Dendritic cell treated with granulocyte-macrophage colony-stimulating factor and Interleukin-4, amounts not matched to agents 40 ng/mL and 50 ng/mL, for 4 days (primary cell): Measurements from ENCODE around the gene LGI4.

Experiments
- H3K27ac Mint-ChIP-seq: one replicate; pipeline ENCODE4 v1.8.0; 2022; ENCODE audit warnings: mild to moderate bottlenecking, mixed read lengths
- H3K27me3 Mint-ChIP-seq: one replicate; pipeline ENCODE4 v1.8.0; 2022; ENCODE audit warnings: mild to moderate bottlenecking, mixed read lengths
- H3K36me3 Mint-ChIP-seq: one replicate; pipeline ENCODE4 v1.8.0; 2022; ENCODE audit warnings: low read depth, mixed read lengths
- H3K4me1 Mint-ChIP-seq: one replicate; pipeline ENCODE4 v1.8.0; 2022; ENCODE audit warnings: low read depth, mixed read lengths
- H3K4me3 Mint-ChIP-seq: one replicate; pipeline ENCODE4 v1.8.0; 2022; ENCODE audit warnings: mild to moderate bottlenecking, moderate library complexity, mixed read lengths
- H3K9me3 Mint-ChIP-seq: one replicate; pipeline ENCODE4 v1.8.0; 2022; ENCODE audit warnings: mixed read lengths
- intact Hi-C: fragments of 100-400 bp; cut with micrococcal nuclease; formaldehyde crosslinking; loops from one replicate; pipeline ENCODE4 v1.15.0; 2022

LGI4 gene

DNA sequence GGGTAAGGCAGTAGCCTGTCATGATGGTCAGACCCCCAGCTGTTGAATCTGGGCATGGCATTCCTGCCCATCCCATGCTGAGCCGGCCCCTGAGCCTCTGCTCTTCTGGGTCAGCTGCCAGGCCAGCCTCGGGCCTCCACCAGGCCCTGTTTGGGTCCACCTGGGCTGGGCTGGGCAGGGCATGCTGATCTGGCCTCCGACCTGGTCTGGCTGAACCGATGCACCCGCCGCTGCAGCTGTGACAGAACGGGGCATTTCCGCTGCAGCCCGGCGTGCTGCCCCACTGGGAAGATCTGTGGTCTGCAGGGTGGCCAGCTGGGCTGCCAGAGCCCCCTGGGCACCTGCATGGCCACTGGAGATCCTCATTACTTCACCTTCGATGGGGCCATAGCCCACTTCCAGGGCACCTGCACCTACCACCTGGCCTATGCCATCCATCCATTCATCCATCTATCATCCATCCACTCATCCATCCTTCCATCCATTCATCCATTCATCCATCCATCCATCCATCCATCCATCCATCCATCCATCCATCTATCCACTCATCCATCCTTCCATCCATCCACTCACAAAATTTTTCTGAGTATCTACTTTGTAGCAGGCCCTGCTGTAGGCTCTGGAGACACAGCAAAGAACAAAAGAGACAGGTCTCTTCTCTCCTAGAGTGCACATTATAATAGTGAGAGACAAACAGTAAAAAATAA lies 40.8 kb downstream of the LGI4 start:
- intact Hi-C loops: loop anchor here (10.0 kb wide), 1 partner anchor 49 kb away; the partner anchor contains the start of gene HPN
- Mint-ChIP-seq H3K36me3 (no peaks in the 10 kb centered on the region), H3K4me1 (no peaks in the 10 kb centered on the region), H3K9me3 (no peaks in the 10 kb centered on the region), H3K4me3 (no peak overlapping the region), H3K27ac (no peak overlapping the region), H3K27me3 (peaks cover 26% of the 10 kb centered on the region)

DNA sequence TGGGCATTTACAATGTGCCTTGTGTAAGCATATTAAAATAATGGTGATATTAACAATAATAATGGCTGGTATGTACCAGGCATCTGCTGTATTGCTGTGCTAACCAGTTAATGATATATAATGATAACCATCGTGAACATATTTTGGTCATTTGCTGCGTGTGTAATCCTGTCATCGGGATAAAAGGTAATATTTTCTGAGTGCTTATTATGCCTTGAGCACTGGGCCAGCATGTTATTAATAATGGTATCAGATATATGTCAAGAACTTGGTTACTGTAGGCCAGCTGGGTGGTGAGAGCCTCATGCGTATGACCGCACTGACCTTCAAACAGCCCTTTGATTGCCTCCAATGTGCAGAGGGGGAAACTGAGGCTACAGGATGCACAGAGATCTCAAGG lies 41.4 kb downstream of the LGI4 start:
- no peaks in the 10 kb centered on the region for H3K9me3 Mint-ChIP-seq
- intact Hi-C loops: loop anchor here (10.0 kb wide), 1 partner anchor 49 kb away; the partner anchor contains the start of gene HPN
- H3K36me3 Mint-ChIP-seq: no peaks in the 10 kb centered on the region
- H3K27ac Mint-ChIP-seq: no peak overlapping the region
- no peaks in the 10 kb centered on the region for H3K4me1 Mint-ChIP-seq
- no peak overlapping the region for H3K4me3 Mint-ChIP-seq
- H3K27me3 Mint-ChIP-seq: peaks cover 30% of the 10 kb centered on the region

DNA sequence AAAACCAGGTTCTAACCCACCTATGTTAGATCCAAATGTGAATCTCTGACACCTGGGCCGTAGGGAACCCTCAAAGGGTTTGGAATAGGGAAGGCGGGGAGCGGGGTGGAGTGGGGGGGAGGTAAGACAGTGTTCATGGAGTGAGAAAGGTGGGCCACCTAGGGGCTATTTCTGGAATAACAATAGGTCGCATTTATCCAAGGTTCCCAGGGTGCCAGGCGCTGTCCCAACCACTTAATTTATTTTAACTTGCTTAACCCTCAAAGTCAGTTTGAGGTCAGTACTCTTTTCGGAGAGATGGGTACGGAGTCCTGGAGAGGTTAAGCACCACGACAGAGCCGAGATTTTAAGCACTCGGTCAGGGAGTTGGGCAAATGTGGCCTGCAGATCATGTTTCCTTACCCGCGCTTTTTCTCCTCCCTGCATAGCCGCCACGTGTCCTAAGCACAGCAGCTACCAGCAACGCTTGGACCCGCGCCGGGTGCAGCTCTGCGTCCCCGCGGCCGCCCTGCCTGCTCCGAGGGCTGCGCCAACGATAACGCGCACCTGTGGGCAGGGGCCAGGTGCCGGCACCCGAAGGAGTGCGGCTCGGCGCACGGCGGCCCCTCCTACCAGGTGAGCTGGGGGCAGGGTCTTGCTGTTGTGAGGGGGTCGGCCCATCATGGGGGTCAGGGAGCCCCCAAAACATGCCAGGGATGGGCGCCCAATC lies 44.2 kb downstream of the LGI4 start:
- intact Hi-C loops: loop anchor here (2.0 to 10.0 kb wide), 2 partner anchors 24 to 46 kb away; partner anchors contain the start of gene HPN
- Mint-ChIP-seq H3K9me3 (no peaks in the 10 kb centered on the region), H3K4me1 (no peaks in the 10 kb centered on the region), H3K4me3 (no peak overlapping the region), H3K27me3 (peaks cover 26% of the 10 kb centered on the region), H3K27ac (no peak overlapping the region), H3K36me3 (no peaks in the 10 kb centered on the region)

DNA sequence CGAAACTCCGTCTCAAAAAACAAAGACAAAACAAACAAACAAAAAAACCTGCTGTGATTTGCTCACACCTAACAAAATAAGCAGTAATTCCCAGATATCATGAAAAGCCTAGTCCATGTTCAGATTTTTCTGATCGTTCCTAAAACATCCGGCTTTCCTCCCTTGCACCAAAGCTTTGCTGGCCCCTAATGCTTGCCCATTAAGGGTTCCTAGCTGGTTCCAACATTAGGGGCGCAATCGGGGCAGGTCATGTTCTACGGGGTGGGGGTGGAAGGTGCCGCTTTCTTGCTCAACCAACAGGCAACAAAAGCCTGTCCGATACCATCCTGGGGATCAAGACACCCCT lies 44.7 kb downstream of the LGI4 start:
- Mint-ChIP-seq H3K4me3 (no peak overlapping the region), H3K4me1 (no peaks in the 10 kb centered on the region), H3K27me3 (peaks cover 28% of the 10 kb centered on the region), H3K9me3 (no peaks in the 10 kb centered on the region), H3K27ac (no peak overlapping the region), H3K36me3 (no peaks in the 10 kb centered on the region)
- intact Hi-C loops: loop anchor here (2.0 to 10.0 kb wide), 2 partner anchors 23 to 45 kb away; partner anchors contain the start of gene HPN

DNA sequence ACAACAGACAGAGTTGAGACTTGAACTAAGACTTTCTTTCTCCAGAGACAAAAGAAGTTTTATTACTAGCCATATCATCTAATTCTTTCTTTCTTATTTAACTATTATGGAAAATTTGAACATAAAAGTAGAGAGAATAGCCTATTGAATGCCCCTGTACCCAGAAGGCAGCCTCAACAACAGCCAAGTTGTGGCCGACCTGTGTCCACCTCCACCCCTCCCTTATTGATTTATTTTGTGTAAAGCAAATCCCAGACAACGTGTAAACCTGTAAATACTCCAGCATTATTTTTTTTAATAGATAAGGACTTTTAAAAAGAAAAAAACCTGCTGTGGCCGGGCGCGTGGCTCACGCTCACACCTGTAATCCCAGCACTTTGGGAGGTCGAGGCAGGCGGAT lies 45.3 kb downstream of the LGI4 start:
- Mint-ChIP-seq H3K4me1 (no peaks in the 10 kb centered on the region), H3K27me3 (peaks cover 28% of the 10 kb centered on the region), H3K27ac (no peak overlapping the region), H3K36me3 (no peaks in the 10 kb centered on the region), H3K9me3 (no peaks in the 10 kb centered on the region), H3K4me3 (no peak overlapping the region)
- intact Hi-C loops: no loop called here

DNA sequence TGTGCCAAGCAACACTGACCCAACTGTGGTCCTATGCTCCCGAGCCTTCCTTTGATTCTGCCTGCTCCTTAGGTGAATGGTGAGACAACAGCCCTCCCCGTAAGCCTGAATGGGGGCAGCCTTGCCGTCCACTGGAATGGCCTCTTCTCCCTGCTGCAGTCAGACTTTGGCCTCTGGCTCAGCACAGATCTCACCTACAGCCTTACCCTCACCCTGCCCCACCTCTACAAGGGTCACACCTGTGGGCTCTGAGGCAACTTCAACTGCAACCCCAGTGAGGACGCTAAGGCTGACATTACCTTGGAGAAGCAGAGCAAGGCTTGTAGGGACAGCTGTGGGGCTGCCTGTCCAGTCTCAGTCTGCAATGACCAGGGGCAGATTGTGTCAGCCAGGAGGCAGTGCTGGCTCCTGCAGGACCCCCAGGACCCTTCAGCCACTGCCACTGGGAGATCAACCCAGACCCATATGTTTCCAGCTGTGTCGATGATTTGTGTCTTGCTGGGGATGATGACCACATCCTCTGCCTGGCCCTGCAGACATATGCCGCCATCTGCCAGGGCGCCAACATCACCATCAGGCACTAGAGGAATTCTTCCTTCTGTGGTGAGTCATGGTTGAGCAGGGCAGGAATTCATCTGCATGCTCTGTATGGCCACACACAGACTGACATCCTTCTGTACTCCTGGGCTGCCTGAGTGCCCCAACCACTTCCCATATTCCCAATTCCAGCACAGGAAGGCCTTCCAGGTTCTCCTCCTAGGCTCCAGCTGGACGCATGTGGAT lies 46.5 kb downstream of the LGI4 start:
- no peak overlapping the region for H3K27ac Mint-ChIP-seq
- H3K9me3 Mint-ChIP-seq: no peaks in the 10 kb centered on the region
- H3K27me3 Mint-ChIP-seq: peaks cover 28% of the 10 kb centered on the region
- intact Hi-C loops: no loop called here
- H3K36me3 Mint-ChIP-seq: no peaks in the 10 kb centered on the region
- H3K4me1 Mint-ChIP-seq: no peaks in the 10 kb centered on the region
- no peak overlapping the region for H3K4me3 Mint-ChIP-seq

DNA sequence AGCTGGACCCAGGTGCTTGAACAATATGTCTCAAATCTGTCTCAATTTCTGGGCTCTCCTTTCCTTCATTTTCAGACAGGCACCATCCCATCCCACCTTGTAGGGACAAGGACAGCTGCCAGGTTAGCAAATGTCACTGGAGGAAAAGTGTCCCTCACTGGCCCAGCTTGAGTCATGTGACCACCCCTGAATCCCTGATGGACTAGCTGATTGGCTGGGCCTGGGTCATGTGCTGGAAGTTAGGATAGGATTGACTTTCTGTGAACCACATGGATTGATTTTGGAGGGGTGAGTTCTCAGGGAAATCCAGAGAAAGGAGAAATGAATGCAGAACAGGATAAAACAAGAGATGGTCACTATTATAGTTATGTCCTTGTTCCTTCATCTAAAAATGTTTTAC lies 47.5 kb downstream of the LGI4 start:
- no peak overlapping the region for H3K4me3 Mint-ChIP-seq
- H3K9me3 Mint-ChIP-seq: no peaks in the 10 kb centered on the region
- intact Hi-C loops: no loop called here
- peaks cover 28% of the 10 kb centered on the region for H3K27me3 Mint-ChIP-seq
- H3K4me1 Mint-ChIP-seq: no peaks in the 10 kb centered on the region
- H3K27ac Mint-ChIP-seq: no peak overlapping the region
- no peaks in the 10 kb centered on the region for H3K36me3 Mint-ChIP-seq

DNA sequence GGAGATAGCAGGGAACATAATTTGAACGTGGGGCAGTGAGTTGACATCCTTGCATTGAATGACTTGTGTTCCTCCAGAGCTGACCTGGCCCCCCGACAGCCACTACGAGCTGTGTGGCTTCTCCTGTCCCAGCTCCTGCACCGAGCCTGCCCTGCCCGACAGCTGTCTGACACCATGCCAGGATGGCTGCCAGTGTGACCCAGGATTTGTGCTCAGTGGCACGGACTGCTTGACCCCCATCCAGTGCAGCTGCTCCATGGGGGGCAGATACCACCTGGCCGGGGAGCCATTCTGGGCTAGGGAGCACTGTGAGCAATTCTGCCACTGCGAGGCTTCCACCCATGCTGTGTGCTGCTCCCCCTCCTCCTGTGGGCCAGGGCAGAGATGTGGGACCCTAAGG lies 48.4 kb downstream of the LGI4 start:
- Mint-ChIP-seq H3K27ac (no peak overlapping the region), H3K9me3 (no peaks in the 10 kb centered on the region), H3K4me3 (no peak overlapping the region), H3K4me1 (no peaks in the 10 kb centered on the region), H3K36me3 (no peaks in the 10 kb centered on the region), H3K27me3 (peaks cover 27% of the 10 kb centered on the region)
- intact Hi-C loops: no loop called here

DNA sequence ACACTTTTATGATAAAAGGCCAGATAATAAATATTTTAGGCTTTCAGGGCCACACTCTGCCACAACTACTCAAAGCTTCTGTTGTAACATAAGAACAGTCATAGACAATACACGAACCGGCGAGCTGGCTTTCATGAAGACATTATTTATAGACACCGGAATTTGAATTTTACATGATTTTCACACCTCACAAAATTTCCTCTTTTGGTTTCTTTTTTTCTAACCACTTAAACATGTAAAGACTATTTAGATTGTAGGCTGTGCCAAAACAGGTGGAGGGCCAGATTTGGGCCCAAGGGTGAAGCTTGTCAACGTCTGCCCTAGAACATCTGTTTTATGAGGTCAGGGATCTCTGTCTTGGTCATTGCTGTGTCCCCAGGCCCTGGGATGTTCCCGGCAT lies 48.9 kb downstream of the LGI4 start:
- Mint-ChIP-seq H3K4me3 (no peak overlapping the region), H3K4me1 (no peaks in the 10 kb centered on the region), H3K36me3 (no peaks in the 10 kb centered on the region), H3K9me3 (no peaks in the 10 kb centered on the region), H3K27ac (no peak overlapping the region), H3K27me3 (peaks cover 24% of the 10 kb centered on the region)
- intact Hi-C loops: no loop called here

DNA sequence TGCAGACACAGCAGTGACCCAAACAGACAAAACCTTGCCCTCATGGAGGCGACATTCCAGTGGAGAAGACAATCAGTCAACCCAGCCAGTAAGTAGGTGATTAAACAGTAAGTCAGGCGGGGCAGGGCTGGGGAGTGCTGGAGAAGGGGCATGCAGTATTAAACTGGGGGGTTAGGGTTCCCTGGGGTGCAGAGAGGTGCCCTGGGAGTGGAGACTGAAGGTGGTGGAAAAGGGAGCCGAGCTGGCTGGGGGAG lies 50.4 kb downstream of the LGI4 start:
- intact Hi-C loops: no loop called here
- no peaks in the 10 kb centered on the region for H3K4me1 Mint-ChIP-seq
- no peaks in the 10 kb centered on the region for H3K9me3 Mint-ChIP-seq
- H3K36me3 Mint-ChIP-seq: no peaks in the 10 kb centered on the region
- H3K27me3 Mint-ChIP-seq: peaks cover 13% of the 10 kb centered on the region
- no peak overlapping the region for H3K4me3 Mint-ChIP-seq
- peak overlapping the region; percentile 6 for H3K27ac Mint-ChIP-seq

DNA sequence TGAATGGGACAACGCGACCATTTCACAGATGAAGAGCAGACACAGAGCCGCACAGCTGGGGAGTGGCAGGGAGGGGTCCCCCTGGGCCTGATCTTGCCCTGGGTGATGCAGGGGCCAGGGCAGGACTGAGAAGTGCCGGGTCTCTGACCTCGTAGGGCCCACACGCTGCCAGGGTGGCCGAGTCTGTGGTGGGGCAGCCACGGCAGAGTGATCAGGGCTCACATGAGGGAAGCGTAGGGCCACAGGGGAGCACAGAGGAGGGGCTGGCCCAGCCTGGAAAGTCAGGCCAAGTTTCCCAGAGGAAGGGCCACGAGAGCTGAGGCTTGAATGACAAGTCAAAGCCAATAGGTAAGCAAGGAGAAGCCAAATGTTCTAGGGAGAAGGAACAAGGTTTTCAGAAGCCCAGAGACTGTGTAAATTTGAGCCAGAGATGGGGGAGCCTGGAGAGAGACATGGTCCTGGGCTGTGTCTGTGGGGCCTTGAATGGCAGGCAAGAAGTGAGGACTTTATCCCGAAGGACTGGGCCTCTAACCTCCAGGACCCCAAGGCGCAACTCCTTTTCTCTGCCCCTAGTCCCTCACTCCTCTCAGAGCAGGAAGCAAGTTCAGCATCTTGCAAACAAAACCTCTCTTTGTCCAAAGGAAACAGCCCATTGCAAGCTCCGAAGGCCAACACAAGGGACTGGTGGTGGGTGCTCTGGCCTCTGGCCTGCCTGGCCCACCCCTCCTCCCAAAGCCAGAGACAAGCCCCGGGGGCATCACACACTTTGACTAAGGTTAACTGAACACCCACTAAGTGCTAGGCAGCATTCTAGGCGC lies 51.0 kb downstream of the LGI4 start:
- no peaks in the 10 kb centered on the region for H3K4me1 Mint-ChIP-seq
- no peak overlapping the region for H3K4me3 Mint-ChIP-seq
- intact Hi-C loops: no loop called here
- no peaks in the 10 kb centered on the region for H3K9me3 Mint-ChIP-seq
- H3K36me3 Mint-ChIP-seq: no peaks in the 10 kb centered on the region
- peak overlapping the region; percentile 6 for H3K27ac Mint-ChIP-seq
- peaks cover 11% of the 10 kb centered on the region for H3K27me3 Mint-ChIP-seq

DNA sequence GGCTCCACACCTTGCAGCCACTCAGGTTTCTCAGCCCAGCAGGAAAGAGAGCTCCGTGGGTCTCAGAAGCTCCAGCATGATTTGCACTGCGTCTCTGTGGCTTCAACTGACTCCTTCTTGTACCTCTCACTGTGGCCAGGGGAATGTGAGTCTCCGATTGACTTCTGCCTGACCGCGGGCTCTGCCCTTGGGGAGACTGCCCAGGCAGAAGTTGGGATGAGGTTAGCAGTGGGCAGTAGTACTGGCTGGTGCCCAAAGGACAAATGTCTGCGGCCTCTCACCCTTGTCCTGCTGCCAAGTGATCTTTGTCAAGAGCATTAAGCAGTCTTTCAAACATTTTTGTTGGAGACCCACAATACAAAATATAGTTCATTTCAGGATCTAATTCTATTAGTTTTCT lies 53.7 kb downstream of the LGI4 start:
- Mint-ChIP-seq H3K4me3 (no peak overlapping the region), H3K9me3 (no peaks in the 10 kb centered on the region), H3K27ac (no peak overlapping the region), H3K27me3 (peaks cover 13% of the 10 kb centered on the region), H3K4me1 (no peaks in the 10 kb centered on the region), H3K36me3 (no peaks in the 10 kb centered on the region)
- intact Hi-C loops: no loop called here

DNA sequence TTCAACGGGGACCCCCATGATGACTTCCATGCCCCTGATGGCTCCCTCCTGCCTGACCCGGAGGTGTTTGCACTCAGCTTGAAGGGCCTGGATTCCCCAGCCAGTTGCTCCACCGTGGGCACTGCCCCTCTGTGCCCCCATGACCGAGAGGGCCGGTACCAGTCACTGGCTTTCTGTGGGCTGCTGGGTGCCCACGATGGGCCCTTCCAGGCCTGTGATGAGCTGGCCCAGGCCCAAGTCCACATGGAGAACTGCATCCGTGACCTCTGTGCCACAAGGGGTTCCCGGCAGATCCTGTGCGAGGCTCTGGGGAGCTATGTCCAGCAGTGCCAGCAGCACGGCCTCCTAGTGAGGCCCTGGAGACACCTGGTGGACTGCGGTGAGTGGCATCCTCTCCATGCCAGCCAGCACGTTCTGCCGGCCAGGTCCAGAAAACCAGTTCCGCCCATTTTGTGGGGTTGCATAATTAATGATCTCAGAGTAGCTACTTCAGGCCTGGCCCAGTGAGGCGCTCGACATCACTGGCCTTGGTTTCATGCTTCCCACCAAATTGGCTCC lies 54.2 kb downstream of the LGI4 start:
- H3K36me3 Mint-ChIP-seq: no peaks in the 10 kb centered on the region
- H3K4me1 Mint-ChIP-seq: no peaks in the 10 kb centered on the region
- H3K4me3 Mint-ChIP-seq: no peak overlapping the region
- no peak overlapping the region for H3K27ac Mint-ChIP-seq
- intact Hi-C loops: no loop called here
- H3K9me3 Mint-ChIP-seq: no peaks in the 10 kb centered on the region
- H3K27me3 Mint-ChIP-seq: peaks cover 13% of the 10 kb centered on the region
